Stimulated activated CD4-positive, alpha-beta T cell treated with anti-CD3 and anti-CD28 coated beads, Interleukin-12 subunit alpha, Interleukin-12 subunit beta, amount 100 ng/mL, for 24 hours (primary cell): ENCODE results near the gene TOR1AIP2.

Experiments used
- DNase-seq, 2 experiments: peaks; one replicate each; pipeline ENCODE4 v3.0.0-alpha.2; 2020; ENCODE audit warnings: low read depth in 2 of 2

The TOR1AIP2 gene

GRCh38 chr1:179877586-179878265, at the start of gene TOR1AIP2:
TSS of gene TOR1AIP2 (minus strand) at chr1:179877803. CDS start at chr1:179852665, 25,138 bp downstream.
- DNase-seq, result peak; percentile 75 to 88

DNA sequence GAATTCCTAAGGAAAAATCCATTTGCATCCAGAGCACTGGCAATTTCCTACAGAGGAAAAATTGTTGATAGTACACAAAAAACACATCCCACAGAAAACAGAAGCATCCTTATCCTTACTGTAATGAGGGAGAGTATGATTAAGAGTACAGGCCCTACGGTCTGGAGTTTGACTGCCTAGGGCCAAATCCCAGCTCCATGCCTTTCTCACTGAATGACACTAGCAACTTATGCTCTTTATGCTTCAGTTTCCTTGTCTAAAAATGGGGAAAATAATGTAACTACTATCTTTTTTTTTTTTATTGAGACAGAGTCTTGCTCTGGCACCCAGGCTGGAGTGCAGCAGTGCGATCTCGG, 49.2 kb upstream of the TOR1AIP2 start:
- no peak for DNase-seq

DNA sequence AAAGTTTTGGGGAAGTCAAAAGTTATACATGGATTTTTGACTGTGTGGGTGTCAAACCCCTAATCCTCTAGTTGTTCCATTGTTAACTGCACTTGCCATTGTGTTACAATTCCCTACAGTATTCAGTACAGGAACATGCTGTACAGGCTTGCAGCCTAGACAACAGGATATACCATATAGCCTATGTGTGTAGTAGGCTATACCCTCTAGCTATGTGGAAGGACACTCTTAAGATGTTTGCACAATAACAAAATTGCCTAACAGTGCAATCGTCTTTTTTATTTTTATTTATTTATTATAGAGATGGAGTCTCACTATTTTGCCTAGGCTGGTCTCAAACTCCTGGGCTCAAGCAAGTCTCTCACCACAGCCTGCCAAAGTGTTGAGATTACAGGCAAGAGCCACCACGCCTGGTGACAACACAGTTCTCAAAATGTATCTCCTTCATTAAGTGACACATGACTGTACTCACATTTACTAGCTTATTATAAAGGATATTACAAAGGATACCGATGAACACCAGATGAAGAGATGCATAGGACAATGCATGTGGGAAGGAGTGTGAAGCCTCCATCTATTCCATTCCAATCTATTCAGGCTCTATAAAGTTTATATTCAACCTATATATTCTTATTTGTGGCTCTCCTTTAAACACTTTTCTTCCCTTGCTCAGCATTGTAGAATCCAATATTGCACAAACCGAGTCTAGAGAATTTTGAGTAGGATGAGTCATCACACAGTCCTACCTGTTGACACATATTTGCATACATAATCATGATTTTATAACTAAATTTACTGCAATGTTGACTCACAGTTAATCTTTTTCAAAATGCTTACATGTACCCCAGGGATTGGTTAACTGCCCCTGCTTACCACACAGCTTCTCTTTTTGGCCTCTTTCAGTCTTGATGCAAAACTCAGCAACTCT, 48.6 kb upstream of the TOR1AIP2 start:
- DNase-seq, result no peak

DNA sequence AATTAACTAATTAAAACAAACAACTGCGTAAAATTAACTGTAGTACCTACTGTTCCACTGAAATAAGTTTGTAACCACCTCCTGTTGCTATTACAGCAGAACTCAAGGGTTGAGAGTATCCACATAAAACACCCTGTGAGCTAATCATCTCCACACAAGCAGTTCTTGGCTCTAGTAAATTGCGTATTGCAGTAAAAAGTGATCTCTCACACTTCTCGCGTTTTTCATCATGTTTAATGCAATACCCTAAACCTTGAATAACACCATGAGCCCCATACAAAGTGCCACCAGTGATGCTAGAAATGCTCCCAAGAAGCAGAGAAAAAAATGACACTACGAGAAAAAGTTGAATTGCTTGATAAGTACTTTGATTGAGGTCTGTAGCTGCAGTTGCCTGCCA, 47.7 kb upstream of the TOR1AIP2 start:
- no peak for DNase-seq

GRCh38 chr1:179924268-179924667, 46.7 kb upstream of the TOR1AIP2 start:
- DNase-seq, result no peak

DNA sequence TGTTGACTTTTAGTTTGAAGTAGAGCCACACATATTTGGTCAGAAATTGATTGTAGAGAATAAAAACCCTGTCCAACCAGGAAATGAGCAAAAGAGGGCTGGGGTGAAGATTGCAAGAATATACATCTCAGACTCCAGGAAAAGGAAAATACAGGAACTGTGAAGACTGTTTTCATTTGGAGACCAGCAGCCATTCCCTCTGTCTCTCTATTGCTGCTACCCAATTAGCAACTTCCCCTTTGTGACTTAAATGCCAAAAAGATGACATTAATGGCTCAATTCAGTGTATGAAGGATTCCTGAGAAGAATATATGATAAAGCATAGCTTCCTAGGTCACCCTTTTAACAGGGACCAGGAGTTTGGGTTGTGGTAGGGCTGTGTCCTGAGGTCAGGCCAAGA, 45.4 kb upstream of the TOR1AIP2 start:
- no peak for DNase-seq

GRCh38 chr1:179921981-179922872, 44.6 kb upstream of the TOR1AIP2 start:
- DNase-seq, result no peak

- DNase-seq, result no peak
These were observed 43.9 kb upstream of the TOR1AIP2 start for GRCh38 chr1:179921472-179921871.

DNA sequence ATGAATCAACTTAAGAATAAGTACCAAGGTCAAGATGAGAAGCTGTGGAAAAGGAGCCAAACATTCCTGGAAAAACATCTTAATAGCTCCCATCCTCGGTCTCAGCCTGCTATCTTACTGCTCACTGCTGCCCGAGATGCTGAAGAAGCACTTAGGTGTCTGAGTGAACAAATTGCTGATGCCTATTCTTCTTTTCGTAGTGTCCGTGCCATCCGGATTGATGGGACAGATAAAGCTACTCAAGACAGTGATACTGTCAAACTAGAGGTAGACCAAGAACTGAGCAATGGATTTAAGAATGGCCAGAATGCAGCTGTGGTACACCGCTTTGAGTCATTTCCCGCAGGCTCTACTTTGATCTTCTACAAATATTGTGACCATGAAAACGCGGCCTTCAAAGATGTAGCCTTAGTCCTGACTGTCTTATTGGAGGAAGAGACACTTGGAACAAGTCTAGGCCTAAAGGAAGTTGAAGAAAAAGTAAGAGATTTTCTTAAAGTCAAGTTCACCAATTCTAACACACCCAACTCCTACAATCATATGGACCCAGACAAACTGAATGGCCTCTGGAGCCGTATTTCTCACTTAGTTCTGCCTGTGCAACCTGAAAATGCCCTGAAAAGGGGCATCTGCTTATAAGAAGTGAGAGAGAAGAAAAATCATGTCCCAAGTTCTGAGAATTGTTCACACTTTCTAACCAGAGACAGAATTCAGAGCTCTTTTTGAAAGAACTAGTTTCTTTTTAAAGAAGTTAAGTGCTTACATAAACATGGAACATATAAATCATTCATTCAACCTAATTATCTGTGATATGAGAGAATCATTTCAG, 40.2 kb upstream of the TOR1AIP2 start:
- DNase-seq, result no peak

DNA sequence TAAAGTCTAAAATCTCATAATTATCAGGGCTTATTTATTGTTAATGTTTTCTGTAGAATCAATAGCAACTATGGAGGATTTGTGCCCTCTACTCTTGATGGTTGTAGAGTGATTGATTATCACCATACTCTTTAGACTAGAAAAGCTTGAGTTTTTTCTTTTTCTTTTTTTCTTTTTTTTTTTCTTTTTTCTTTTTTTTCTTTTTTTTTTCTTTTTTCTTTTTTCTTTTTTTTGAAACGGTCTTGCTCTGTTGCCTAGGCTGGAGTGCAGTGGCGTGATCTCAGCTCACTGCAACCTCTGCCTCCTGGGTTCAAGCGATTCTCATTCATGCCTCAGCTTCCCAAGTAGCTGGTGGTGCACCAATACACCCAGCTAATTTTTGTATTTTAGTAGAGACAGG, 34.2 kb upstream of the TOR1AIP2 start:
- no peak for DNase-seq

GRCh38 chr1:179910934-179911333, 33.3 kb upstream of the TOR1AIP2 start:
- no peak for DNase-seq

DNA sequence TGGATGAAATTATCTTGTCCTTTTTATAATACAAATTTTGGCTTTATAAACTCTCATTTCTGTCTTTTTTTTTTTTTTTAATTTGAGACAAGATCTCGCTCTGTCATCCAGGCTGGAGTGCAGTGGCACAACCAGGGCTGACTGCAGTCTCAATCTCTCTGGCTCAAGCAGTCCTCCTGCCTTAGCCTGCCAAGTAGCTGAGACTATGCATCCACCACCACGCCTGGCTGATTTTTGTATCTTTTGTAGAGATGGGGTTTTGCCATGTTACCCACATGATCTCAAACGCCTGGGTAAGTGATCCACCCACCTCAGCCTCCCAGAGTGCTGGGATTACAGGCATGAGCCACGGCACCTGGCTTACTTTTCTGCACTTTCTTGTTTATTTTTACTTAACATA, 12.0 kb upstream of the TOR1AIP2 start:
- DNase-seq, result no peak

DNA sequence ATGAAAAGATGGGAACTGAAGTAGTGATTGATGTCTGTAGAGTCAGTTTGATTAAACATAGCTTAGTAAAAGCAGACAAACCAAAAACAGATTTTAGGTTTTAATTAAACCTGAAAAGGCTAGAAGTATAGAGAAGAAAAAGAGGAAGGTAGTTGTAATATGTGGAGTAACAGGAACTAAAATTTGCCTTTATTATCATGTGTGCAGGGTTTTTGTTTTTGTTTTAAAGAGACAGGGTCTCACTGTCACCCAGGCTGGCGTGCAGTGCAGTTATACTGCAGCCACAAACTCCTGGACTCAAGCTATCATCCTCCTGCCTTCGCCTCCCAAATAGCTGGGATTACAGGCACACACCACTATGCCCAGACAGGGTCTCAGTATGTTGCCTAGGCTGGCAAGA, 10.5 kb upstream of the TOR1AIP2 start:
- no peak for DNase-seq

GRCh38 chr1:179883745-179884138, 6.1 kb upstream of the TOR1AIP2 start:
- peak; percentile 26 to 34 for DNase-seq

DNA sequence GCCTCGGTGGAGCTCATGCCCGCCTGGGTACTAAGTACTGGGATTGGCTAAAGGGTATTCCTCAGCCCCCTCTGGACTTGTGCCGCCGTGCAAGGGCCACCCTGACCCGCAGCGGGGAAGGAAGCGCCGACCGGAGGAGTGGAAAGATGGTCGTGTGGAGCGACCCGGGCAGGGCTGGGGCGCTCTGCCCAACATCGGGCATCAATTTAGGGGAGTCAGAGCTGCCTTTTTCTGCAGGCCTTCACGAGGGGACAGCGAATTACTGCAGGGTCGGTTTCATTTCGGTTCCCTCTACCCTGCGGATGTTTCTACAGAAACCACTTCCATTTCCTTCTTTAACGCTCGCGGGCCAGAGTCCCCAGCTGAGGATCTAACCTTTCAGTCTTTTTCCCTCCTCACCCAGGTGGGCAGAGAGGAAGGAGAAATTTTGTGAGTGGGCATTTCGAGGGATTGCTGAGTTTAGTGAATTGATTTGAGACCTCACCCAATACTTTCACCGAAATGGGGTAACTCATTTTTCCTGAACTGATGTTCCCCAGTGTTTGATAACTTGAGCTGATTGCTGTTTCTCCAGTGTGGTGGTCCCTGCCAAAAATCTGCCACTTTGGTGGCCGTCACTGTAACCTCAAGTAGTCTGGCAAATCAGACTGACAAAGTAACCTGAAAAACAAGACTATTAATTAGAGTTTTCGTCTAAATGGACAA, 5.6 kb upstream of the TOR1AIP2 start:
- no peak for DNase-seq

- peak; percentile 91 to 96 for DNase-seq
These were observed 4.8 kb upstream of the TOR1AIP2 start, which contains the start of gene TOR1AIP1 for GRCh38 chr1:179882253-179883039. TSS of gene TOR1AIP1 (plus strand) at chr1:179882285. CDS start at chr1:179882503, 218 bp downstream.

DNA sequence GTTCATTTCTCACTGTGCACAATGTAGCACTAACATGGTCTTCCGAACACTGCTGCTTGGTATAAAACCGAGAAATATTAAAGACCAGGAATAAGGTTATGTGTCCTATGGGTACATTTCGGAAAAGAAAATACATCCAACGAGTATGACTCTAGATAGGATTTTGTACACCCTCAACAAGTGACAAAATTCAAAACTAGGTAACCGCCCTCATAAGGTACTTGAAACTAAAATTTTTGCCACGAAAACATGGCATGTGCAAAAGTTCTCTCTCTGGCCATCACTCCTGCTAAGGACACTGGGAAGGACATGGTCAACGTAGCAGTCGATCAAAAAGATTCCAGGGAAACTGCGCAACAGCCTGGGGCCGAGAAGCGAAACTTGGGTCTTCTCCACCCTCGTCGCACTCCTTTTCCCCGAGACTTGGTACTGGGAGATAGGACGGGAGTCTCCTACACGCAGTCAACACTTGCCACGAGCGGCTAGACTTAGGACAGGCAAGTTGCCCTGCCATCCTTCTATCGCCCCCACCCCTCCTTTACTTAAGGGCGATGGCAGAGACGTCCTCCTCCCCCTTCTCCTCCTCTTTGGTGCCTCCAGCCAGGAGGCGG, 4.1 kb upstream of the TOR1AIP2 start:
- DNase-seq, result no peak

DNA sequence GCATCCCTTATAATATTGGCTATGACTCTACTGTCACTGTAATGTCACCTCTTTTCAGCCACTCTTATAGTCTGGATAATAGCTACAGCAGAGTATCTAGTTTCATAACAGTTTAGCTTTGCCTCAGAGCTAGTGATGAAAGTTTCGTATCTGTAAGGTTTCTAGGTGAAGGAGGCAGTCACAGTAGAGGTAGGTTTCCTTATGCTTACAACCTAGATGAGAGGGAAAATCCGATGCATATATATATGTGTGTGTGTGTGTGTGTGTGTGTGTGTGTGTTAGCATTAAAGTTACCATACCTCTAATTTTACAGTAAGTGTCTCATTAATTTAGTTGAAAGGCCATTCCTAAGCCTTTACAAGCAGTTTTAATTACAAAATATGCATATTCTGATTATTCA, 2.2 kb upstream of the TOR1AIP2 start:
- DNase-seq, result no peak

DNA sequence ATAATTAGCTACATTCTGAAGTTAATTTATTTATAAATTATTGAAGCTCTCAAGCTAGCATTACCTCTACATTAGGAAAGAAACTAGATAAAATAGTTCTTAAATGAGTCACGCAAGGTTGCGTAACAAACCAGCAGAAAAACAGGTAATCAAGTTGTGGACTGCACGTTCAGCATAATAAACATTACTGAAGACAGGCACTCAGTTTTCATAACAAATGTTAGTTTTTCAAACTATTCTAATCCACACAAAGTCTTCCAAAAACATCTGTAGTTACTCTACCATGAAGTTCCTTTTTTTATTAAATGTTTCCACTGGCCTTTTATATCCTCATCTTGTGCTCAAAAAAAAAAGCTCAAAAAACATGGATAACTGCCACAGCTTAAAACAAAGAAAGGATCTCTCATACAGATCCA, 1.3 kb downstream of the TOR1AIP2 start:
- no peak for DNase-seq
